ENCODE data around the gene PACSIN3. TPM values are rescaled to one million over a fixed set of nuclear protein-coding genes. Genes with fewer than 3 reads are reported as not detected.
A peak's percentile ranks its signal among the peaks of the same experiment; 100 is the strongest.

Gene PACSIN3
- total RNA-seq, 1 donor, result 12.7 TPM

DNA sequence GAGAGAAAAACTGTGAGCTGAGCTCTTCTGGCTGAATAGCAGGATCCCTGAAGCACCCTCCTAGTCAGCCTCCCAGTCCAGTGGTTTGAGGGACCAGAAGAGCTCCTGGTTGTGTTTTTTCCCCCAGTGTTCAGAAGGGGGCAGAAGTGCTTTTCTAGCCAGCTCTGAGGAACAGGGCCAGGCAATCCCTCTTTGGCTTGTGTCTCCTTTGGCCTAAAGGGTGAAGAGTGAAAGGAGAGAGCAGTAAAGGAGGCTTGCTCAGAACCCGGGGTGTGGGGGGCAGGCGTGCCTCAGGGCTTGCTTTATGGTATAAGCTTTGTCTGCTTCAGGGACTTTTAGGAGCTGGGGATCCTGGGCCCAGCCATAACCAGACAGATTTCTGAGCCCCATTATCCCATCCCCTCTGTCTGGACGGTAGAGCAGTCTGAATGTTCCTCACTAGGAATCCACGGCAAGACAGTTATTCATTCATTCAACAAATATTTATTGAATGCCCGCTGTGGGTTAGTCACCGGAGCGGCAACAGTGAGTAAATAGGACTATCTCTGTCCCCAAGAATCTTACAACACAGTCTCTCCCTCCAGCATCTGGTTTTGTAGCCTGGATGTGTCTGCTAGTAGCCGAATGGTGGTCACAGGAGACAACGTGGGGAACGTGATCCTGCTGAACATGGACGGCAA, 47.9 kb upstream of the PACSIN3 start:
- peak overlapping the region; percentile 25 for H2AFZ ChIP-seq (ENCODE audit: low read length)
- DNase-seq (ENCODE audit: insufficient read length, low spot score, missing footprints), result peak; percentile 91
- peaks cover 42% of the 10 kb centered on the region for H3K36me3 ChIP-seq (ENCODE audit: insufficient read depth, low read length)
- no peaks in the 10 kb centered on the region for H4K20me1 ChIP-seq (ENCODE audit: insufficient read depth, low read length)
- peak; percentile 55 for TF ChIP-seq CTCF (IDR thresholded peaks at IDR 0.05; ENCODE audit: extremely low read depth, low read depth, low read length)
- H3K9me3 ChIP-seq (ENCODE audit: low read depth, low read length), result no peaks in the 10 kb centered on the region
- H3K27ac ChIP-seq (ENCODE audit: low read depth, low read length), result peak overlapping the region; percentile 54
- H3K4me2 ChIP-seq (ENCODE audit: insufficient read depth, low read length), result peak overlapping the region; percentile 63
- H3K79me2 ChIP-seq (ENCODE audit: insufficient read depth, low read length), result no peaks in the 10 kb centered on the region
- H3K4me1 ChIP-seq (ENCODE audit: insufficient read depth, low read length), result peaks cover 23% of the 10 kb centered on the region
- H3K27me3 ChIP-seq (ENCODE audit: insufficient read depth, low read length), result no peaks in the 10 kb centered on the region
- H3K4me3 ChIP-seq (ENCODE audit: insufficient read depth, low read length), result peak overlapping the region; percentile 31

DNA sequence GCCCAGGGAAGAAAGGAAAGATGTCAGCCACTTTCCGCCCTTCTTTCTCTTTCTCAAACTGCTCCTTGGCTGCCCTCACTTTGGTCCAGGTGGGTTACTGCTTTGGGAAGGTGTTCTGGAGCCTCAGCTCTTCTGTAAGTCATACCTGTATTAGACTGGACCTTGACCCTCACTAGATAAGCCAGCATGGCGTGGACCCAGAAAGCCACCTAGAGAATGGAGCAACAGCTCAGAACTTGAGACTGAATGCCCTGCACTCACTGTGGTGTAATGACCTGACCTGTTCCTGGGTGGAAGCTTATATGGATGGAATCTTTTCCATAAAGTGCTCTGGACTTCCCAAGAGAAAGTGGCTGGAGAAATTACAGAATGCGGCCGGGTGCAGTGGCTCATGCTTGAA, 46.8 kb upstream of the PACSIN3 start:
- Histone ChIP-seq H4K20me1 (ENCODE audit: insufficient read depth, low read length) (no peaks in the 10 kb centered on the region), H3K79me2 (ENCODE audit: insufficient read depth, low read length) (no peaks in the 10 kb centered on the region), H3K4me1 (ENCODE audit: insufficient read depth, low read length) (peaks cover 23% of the 10 kb centered on the region), H3K4me3 (ENCODE audit: insufficient read depth, low read length) (no peak overlapping the region), H3K9me3 (ENCODE audit: low read depth, low read length) (no peaks in the 10 kb centered on the region), H3K36me3 (ENCODE audit: insufficient read depth, low read length) (peaks cover 39% of the 10 kb centered on the region), H3K27me3 (ENCODE audit: insufficient read depth, low read length) (no peaks in the 10 kb centered on the region), H3K27ac (ENCODE audit: low read depth, low read length) (no peak overlapping the region), H2AFZ (ENCODE audit: low read length) (no peak overlapping the region), H3K4me2 (ENCODE audit: insufficient read depth, low read length) (no peak overlapping the region)
- no peak for DNase-seq (ENCODE audit: insufficient read length, low spot score, missing footprints)
- no peak for TF ChIP-seq CTCF (IDR thresholded peaks at IDR 0.05; ENCODE audit: extremely low read depth, low read depth, low read length)

DNA sequence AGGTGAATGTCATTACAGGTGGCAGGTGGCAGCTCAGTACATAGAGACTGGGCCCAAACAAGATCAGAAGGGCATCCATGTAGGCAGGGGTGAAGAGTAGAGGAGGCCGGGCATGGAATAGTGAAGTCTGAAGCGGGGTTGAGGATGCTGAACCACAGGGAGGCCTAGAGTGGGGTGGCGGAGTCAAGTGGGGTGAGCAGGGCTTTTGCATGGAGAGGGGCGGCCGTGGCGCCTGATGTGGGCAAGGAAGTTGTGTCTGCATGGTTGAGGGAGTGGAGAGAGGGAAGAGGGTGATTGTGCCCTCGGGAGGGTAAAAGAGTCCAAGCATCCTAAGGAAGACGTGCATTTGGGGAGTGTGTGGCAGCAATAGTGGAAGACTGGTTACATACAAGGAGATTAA, 42.9 kb upstream of the PACSIN3 start:
- H3K4me3 ChIP-seq (ENCODE audit: insufficient read depth, low read length), result no peak overlapping the region
- no peaks in the 10 kb centered on the region for H3K9me3 ChIP-seq (ENCODE audit: low read depth, low read length)
- H3K4me1 ChIP-seq (ENCODE audit: insufficient read depth, low read length), result peaks cover 8% of the 10 kb centered on the region
- H3K4me2 ChIP-seq (ENCODE audit: insufficient read depth, low read length), result no peak overlapping the region
- no peaks in the 10 kb centered on the region for H4K20me1 ChIP-seq (ENCODE audit: insufficient read depth, low read length)
- no peak for DNase-seq (ENCODE audit: insufficient read length, low spot score, missing footprints)
- no peak for TF ChIP-seq CTCF (IDR thresholded peaks at IDR 0.05; ENCODE audit: extremely low read depth, low read depth, low read length)
- no peaks in the 10 kb centered on the region for H3K27me3 ChIP-seq (ENCODE audit: insufficient read depth, low read length)
- H3K79me2 ChIP-seq (ENCODE audit: insufficient read depth, low read length), result peaks cover 3% of the 10 kb centered on the region
- peaks cover 37% of the 10 kb centered on the region for H3K36me3 ChIP-seq (ENCODE audit: insufficient read depth, low read length)
- H2AFZ ChIP-seq (ENCODE audit: low read length), result no peak overlapping the region
- H3K27ac ChIP-seq (ENCODE audit: low read depth, low read length), result no peak overlapping the region

GRCh38 chr11:47225552-47226400, 39.5 kb upstream of the PACSIN3 start:
- no peak overlapping the region for H3K4me3 ChIP-seq (ENCODE audit: insufficient read depth, low read length)
- H3K4me1 ChIP-seq (ENCODE audit: insufficient read depth, low read length), result peaks cover under 1% of the 10 kb centered on the region
- H3K79me2 ChIP-seq (ENCODE audit: insufficient read depth, low read length), result peaks cover 3% of the 10 kb centered on the region
- DNase-seq (ENCODE audit: insufficient read length, low spot score, missing footprints), result no peak
- no peaks in the 10 kb centered on the region for H4K20me1 ChIP-seq (ENCODE audit: insufficient read depth, low read length)
- H3K4me2 ChIP-seq (ENCODE audit: insufficient read depth, low read length), result no peak overlapping the region
- H2AFZ ChIP-seq (ENCODE audit: low read length), result no peak overlapping the region
- TF ChIP-seq CTCF (IDR thresholded peaks at IDR 0.05; ENCODE audit: extremely low read depth, low read depth, low read length), result no peak
- peak overlapping the region; percentile 28 for H3K27ac ChIP-seq (ENCODE audit: low read depth, low read length)
- H3K36me3 ChIP-seq (ENCODE audit: insufficient read depth, low read length), result peaks cover 38% of the 10 kb centered on the region
- H3K27me3 ChIP-seq (ENCODE audit: insufficient read depth, low read length), result no peaks in the 10 kb centered on the region
- H3K9me3 ChIP-seq (ENCODE audit: low read depth, low read length), result no peaks in the 10 kb centered on the region
